ENCODE measurements around the gene CUEDC2.
A peak's percentile ranks its signal among the peaks of the same experiment; 100 is the strongest.

The CUEDC2 gene

DNA sequence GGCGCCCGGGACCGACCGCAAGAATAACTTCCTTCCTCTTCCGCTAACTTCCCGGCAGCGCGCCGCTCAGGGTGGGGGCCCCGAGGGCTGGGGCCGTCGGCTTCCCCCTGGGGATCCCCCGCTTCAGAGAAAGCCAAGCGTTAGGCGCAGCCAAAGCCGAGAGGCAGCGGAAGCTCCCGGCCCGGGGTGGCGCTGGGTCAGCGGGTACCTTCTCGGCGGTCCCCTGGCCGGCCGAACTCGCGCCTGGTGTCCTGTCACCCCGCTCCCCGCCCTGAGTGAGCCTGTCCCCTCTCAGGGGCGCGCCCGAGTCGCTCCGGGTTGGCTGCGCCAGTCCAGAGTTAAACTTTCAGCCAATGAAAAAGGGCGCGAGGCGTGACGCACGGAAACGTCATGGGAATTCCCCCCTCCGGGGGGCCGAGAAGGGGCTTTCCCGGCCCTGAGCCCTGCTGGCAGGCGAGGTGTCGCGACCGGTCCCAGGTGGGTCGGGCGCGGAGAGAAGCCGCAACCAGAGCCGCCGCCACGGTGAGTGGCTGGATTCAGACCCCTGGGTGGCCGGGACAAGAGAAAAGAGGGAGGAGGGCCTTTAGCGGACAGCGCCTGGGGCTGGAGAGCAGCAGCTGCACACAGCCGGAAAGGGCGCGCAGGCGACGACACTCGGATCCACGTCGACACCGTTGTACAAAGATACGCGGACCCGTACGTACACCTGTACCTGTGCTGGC lies 38.1 kb downstream of the CUEDC2 start:
- Mint-ChIP-seq H3K27ac (peak overlapping the region; percentile 15 to 95 (median 67)), H3K4me1 (peaks cover 15% of the 10 kb centered on the region), H3K36me3 (ENCODE audit: low read depth) (no peaks in the 10 kb centered on the region), H3K27me3 (ENCODE audit: low read depth) (peaks cover 23% of the 10 kb centered on the region), H3K4me3 (peak overlapping the region; percentile 79 to 91 (median 91)), H3K9me3 (no peaks in the 10 kb centered on the region)
- TF ChIP-seq, protein P1, sequence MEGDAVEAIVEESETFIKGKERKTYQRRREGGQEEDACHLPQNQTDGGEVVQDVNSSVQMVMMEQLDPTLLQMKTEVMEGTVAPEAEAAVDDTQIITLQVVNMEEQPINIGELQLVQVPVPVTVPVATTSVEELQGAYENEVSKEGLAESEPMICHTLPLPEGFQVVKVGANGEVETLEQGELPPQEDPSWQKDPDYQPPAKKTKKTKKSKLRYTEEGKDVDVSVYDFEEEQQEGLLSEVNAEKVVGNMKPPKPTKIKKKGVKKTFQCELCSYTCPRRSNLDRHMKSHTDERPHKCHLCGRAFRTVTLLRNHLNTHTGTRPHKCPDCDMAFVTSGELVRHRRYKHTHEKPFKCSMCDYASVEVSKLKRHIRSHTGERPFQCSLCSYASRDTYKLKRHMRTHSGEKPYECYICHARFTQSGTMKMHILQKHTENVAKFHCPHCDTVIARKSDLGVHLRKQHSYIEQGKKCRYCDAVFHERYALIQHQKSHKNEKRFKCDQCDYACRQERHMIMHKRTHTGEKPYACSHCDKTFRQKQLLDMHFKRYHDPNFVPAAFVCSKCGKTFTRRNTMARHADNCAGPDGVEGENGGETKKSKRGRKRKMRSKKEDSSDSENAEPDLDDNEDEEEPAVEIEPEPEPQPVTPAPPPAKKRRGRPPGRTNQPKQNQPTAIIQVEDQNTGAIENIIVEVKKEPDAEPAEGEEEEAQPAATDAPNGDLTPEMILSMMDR (IDR thresholded peaks at IDR 0.05; ENCODE audit: unreplicated experiment in 3 of 3) = peak; percentile 97 to 99 (median 98)

DNA sequence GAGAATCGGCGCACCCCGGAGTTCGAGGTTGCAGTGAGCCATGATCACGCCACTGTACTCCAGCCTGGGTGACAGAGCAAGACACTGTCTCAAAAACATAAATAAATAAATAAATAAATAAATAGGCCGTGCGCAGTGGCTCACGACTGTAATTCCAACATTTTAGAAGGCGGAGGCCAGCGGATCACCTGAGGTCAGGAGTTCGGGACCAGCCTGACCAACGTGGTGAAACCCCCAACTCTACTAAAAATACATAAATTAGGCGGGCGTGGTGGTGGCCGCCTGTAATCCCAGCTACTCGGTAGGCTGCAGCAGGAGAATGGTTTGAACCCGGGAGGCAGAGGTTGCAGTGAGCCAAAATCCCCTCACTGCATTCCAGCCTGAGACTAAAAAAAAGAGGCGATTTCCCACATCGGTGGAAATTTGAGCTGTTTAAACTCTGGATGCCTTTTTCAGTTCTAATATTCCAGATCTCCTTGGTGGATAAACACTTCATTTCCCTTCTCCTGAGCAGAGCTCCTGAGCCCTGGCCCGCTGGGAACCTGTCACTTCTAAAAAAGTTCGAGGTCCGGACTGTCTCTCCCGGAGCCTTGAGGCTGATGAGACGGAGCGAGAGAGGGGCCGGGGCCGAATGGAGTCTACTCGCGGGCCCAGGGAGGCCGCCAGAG lies 38.8 kb downstream of the CUEDC2 start:
- H3K4me1 Mint-ChIP-seq = peaks cover 15% of the 10 kb centered on the region
- H3K36me3 Mint-ChIP-seq (ENCODE audit: low read depth) = no peaks in the 10 kb centered on the region
- no peaks in the 10 kb centered on the region for H3K9me3 Mint-ChIP-seq
- TF ChIP-seq, protein P1 (IDR thresholded peaks at IDR 0.05; ENCODE audit: unreplicated experiment in 3 of 3) = no peak
- peaks cover 27% of the 10 kb centered on the region for H3K27me3 Mint-ChIP-seq (ENCODE audit: low read depth)
- peak overlapping the region; percentile 79 to 91 (median 91) for H3K4me3 Mint-ChIP-seq
- H3K27ac Mint-ChIP-seq = peak overlapping the region in 2 of 3 experiments; percentile 45 to 46

DNA sequence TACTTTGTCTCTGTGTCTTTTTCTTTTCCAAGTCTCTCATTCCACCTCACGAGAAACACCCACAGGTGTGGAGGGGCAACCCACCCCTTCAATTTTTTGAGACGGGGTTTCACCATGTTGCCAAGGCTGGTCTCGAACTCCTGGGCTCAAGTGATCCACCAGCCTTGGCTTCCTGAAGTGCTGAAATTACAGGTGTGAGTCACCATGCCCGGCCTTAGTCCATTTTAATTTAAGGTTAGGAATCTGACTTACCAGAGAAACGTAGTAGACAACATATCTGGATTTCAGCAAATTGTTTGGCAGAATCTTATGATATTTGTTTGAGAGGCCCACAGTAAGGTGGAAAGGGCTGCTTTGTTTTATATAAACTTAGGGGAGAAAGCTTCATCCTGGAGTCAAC lies 40.1 kb downstream of the CUEDC2 start:
- H3K9me3 Mint-ChIP-seq = no peaks in the 10 kb centered on the region
- H3K4me3 Mint-ChIP-seq = peak overlapping the region in 2 of 3 experiments; percentile 21 to 82
- H3K36me3 Mint-ChIP-seq (ENCODE audit: low read depth) = no peaks in the 10 kb centered on the region
- TF ChIP-seq, protein P1 (IDR thresholded peaks at IDR 0.05; ENCODE audit: unreplicated experiment in 3 of 3) = no peak
- peaks cover 27% of the 10 kb centered on the region for H3K27me3 Mint-ChIP-seq (ENCODE audit: low read depth)
- H3K4me1 Mint-ChIP-seq = peaks cover 9% of the 10 kb centered on the region
- no peak overlapping the region for H3K27ac Mint-ChIP-seq

DNA sequence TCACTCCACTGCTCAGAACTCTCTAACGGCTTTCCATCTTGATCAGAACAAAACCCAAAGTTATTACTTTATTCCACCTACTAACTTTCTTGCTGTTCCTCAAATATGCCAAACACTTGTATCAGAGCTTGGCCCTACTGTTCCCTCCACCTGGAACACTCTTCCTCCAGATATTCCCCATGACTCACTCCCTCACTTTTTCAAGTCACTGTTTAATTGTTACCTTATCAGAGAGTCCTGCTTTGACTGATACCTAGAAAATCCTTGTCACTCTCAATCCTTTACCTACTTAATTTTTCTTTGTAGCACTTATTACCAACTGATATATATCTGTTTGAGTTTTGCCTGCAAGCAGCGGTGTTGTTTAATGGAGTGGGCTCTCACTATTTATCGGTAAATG lies 42.5 kb downstream of the CUEDC2 start:
- TF ChIP-seq, protein P1 (IDR thresholded peaks at IDR 0.05; ENCODE audit: unreplicated experiment in 3 of 3) = no peak
- peaks cover 27% of the 10 kb centered on the region for H3K27me3 Mint-ChIP-seq (ENCODE audit: low read depth)
- no peak overlapping the region for H3K27ac Mint-ChIP-seq

DNA sequence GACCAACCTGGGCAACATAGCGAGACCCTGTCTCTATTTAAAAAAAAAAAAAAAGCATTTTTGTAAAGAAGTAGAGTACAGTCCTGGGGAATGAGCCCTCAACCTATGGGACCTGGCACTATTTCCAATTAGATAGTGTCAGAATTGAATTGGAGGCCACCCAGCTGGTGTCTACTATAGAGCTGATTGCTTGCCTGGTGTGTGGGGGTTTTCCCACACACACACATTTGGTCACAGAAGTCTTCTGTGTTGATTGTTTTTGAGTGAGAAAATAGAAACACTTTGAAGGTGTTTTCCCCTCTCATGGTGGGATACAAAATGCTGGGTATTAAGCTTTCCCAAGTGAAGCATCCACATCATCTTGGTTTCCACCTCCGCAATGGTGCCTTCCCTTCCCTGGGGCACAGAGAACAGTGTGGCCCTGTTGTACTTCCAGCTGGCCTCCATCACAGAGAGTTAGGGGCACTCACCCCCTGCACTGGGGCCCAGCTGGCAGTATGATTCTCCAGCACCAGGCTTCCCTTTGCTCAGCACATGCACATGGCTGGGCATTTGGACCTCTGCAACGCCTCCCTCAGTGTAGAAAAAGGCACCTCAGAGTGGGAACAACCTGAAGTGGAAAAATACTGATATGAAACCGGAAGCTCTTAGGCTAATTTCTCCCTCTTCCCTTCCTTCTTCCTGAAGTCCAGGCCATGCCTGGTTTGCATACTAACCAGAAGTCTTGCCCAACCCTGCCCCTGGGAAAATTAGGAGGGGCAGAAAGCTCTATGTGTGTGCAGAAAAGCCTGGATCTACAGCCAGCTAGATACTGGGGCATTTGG lies 47.6 kb downstream of the CUEDC2 start:
- Mint-ChIP-seq H3K27me3 (ENCODE audit: low read depth) (peaks cover 6% of the 10 kb centered on the region), H3K4me3 (no peak overlapping the region), H3K36me3 (ENCODE audit: low read depth) (peaks cover 24% of the 10 kb centered on the region), H3K27ac (peak overlapping the region in 2 of 3 experiments; percentile 48 to 60), H3K9me3 (no peaks in the 10 kb centered on the region), H3K4me1 (peaks cover 6% of the 10 kb centered on the region)
- TF ChIP-seq, protein P1 (IDR thresholded peaks at IDR 0.05; ENCODE audit: unreplicated experiment in 3 of 3) = no peak

More for the DNA sequence above, 42.5 kb downstream of the CUEDC2 start:
- H3K4me3 Mint-ChIP-seq = no peak overlapping the region
- no peaks in the 10 kb centered on the region for H3K36me3 Mint-ChIP-seq (ENCODE audit: low read depth)
- peaks cover 11% of the 10 kb centered on the region for H3K4me1 Mint-ChIP-seq
- no peaks in the 10 kb centered on the region for H3K9me3 Mint-ChIP-seq

All from nephron (organoid).